ENCODE data around the gene FBXO48.
"Not testable (repeated sequence)": the region's sequence is repeated elsewhere in the genome, so short reads cannot be mapped to it uniquely, and the experiment has no call there.

The FBXO48 gene

GRCh38 chr2:68471385-68471784 is 4.3 kb upstream of the FBXO48 start:
- no peak for DNase-seq

GRCh38 chr2:68469935-68470334 is 2.8 kb upstream of the FBXO48 start:
- DNase-seq: no peak

- DNase-seq: no peak
Observed at GRCh38 chr2:68468801-68469200, 1.7 kb upstream of the FBXO48 start.

- DNase-seq: no peak
Observed at GRCh38 chr2:68466778-68467076, 367 bp downstream of the FBXO48 start.

- no peak for DNase-seq
Observed at GRCh38 chr2:68466361-68466777, 725 bp downstream of the FBXO48 start.

GRCh38 chr2:68465081-68465916 is 1.8 kb downstream of the FBXO48 start:
- no peak for DNase-seq

- no peak for DNase-seq
Observed at GRCh38 chr2:68464651-68465050, 2.4 kb downstream of the FBXO48 start.

- DNase-seq: no peak
Observed at GRCh38 chr2:68463287-68463877, 3.7 kb downstream of the FBXO48 start.

- DNase-seq: no peak
Observed at GRCh38 chr2:68458981-68459380, 8.1 kb downstream of the FBXO48 start.

GRCh38 chr2:68456198-68456597 is 10.9 kb downstream of the FBXO48 start:
- DNase-seq: no peak

GRCh38 chr2:68454719-68455118 is 12.4 kb downstream of the FBXO48 start:
- DNase-seq: no peak

- no peak for DNase-seq
Observed at GRCh38 chr2:68453761-68454360, 13.2 kb downstream of the FBXO48 start.

- no peak for DNase-seq
Observed at GRCh38 chr2:68452158-68452900, 14.8 kb downstream of the FBXO48 start.

- no peak for DNase-seq
Observed at GRCh38 chr2:68448671-68449653, 18.1 kb downstream of the FBXO48 start.

- no peak for DNase-seq
Observed at GRCh38 chr2:68447118-68447517, 20.0 kb downstream of the FBXO48 start.

- not testable (repeated sequence) for DNase-seq
Observed at GRCh38 chr2:68446425-68446824, 20.7 kb downstream of the FBXO48 start.

- no peak for DNase-seq
Observed at GRCh38 chr2:68441994-68442322, 25.1 kb downstream of the FBXO48 start.

- DNase-seq: peak; percentile 82
Observed at GRCh38 chr2:68441179-68441993, 25.7 kb downstream of the FBXO48 start.

- DNase-seq: no peak
Observed at GRCh38 chr2:68438455-68439303, 28.4 kb downstream of the FBXO48 start.

GRCh38 chr2:68436270-68436669 is 30.8 kb downstream of the FBXO48 start:
- no peak for DNase-seq

GRCh38 chr2:68435615-68436014 is 31.5 kb downstream of the FBXO48 start:
- DNase-seq: no peak
